Endothelial cell of umbilical vein (primary cell): ENCODE data around the gene USP48.

ENCODE experiments used
- CTCF ChIP-seq, 2 donors: IDR thresholded peaks; 1 replicate in 1 of 2; 2 replicates in 1 of 2; pipeline ENCODE4 v1.5.1; 2011; ENCODE audit warnings: low read length in 2 of 2, mild to moderate bottlenecking in 2 of 2, moderate library complexity in 2 of 2, control low read depth in 1 of 2, inconsistent platforms in 1 of 2, low read depth in 1 of 2; ENCODE audit not compliant: insufficient read depth in 1 of 2; ENCODE audit errors: extremely low read depth in 1 of 2
- EZH2 ChIP-seq: IDR thresholded peaks from 2 replicates; pipeline ENCODE4 v1.6.1; 2012; ENCODE audit warnings: borderline replicate concordance, low read depth, mild to moderate bottlenecking, moderate library complexity, low read length, inconsistent platforms; ENCODE audit not compliant: severe bottlenecking

GRCh38 chr1:21829294-21829693, 46.3 kb upstream of the USP48 start:
- TF ChIP-seq CTCF (IDR thresholded peaks at IDR 0.05; ENCODE audit: extremely low read depth in 1 of 2, insufficient read depth in 1 of 2, low read depth in 1 of 2, low read length in 2 of 2) (no peak), EZH2 (no peak)
